IPS DF 6.9 (cell line): ENCODE data around the gene ATP5F1D.

ENCODE experiments used
- DNase-seq: peaks from one replicate; pipeline ENCODE4 v3.0.0-alpha.2; 2013; ENCODE audit warnings: low read depth, low spot score
- H3K27ac ChIP-seq: one replicate; pipeline ENCODE4 v1.5.1; 2013; ENCODE audit warnings: low read length, control low read depth
- H3K27me3 ChIP-seq: 2 replicates; pipeline ENCODE4 v1.6.1; 2013; ENCODE audit warnings: mild to moderate bottlenecking, low read length; ENCODE audit not compliant: control insufficient read depth, insufficient read depth
- H3K36me3 ChIP-seq: 2 replicates; pipeline ENCODE4 v1.6.1; 2013; ENCODE audit warnings: low read length; ENCODE audit not compliant: control insufficient read depth, insufficient read depth
- H3K4me1 ChIP-seq: 2 replicates; pipeline ENCODE4 v1.6.1; 2013; ENCODE audit warnings: low read length; ENCODE audit not compliant: control insufficient read depth, insufficient read depth
- H3K4me3 ChIP-seq: 2 replicates; pipeline ENCODE4 v1.5.1; 2013; ENCODE audit warnings: mild to moderate bottlenecking, low read length
- H3K9me3 ChIP-seq: 2 replicates; pipeline ENCODE4 v1.6.1; 2013; ENCODE audit warnings: low read length, inconsistent platforms; ENCODE audit not compliant: control insufficient read depth, insufficient read depth
- WGBS: extraction: QIAGEN DNeasy Blood & Tissue Kit; methylation state at CpG from one replicate; pipeline ENCODE4 v1.1.7; 2013; ENCODE audit warnings: mixed read lengths, missing lambda C conversion rate; ENCODE audit not compliant: insufficient read length, insufficient coverage; 5-methylcytosine and 5-hydroxymethylcytosine counted together

Gene ATP5F1D

GRCh38 chr19:1267477-1268225, 26.1 kb downstream of the ATP5F1D start:
- peaks cover 17% of the 10 kb centered on the region for H3K4me1 ChIP-seq
- no peak for DNase-seq
- peak overlapping the region; percentile 51; the same call in 1 of the 2 replicates for H3K4me3 ChIP-seq
- no CpG with 5 or more reads among the region's 35 CpGs for WGBS
- no peaks in the 10 kb centered on the region for H3K27me3 ChIP-seq
- no peak overlapping the region for H3K27ac ChIP-seq
- peaks cover 17% of the 10 kb centered on the region for H3K36me3 ChIP-seq
- no peaks in the 10 kb centered on the region for H3K9me3 ChIP-seq

- no peak overlapping the region for H3K27ac ChIP-seq
- no peaks in the 10 kb centered on the region for H3K9me3 ChIP-seq
- peaks cover 14% of the 10 kb centered on the region for H3K4me1 ChIP-seq
- H3K27me3 ChIP-seq = no peaks in the 10 kb centered on the region
- peaks cover 25% of the 10 kb centered on the region for H3K36me3 ChIP-seq
- DNase-seq = no peak
- WGBS = 100% methylated on average over 5 of the region's 40 CpGs
- no peak overlapping the region for H3K4me3 ChIP-seq
Measured at GRCh38 chr19:1268226-1269064, 26.9 kb downstream of the ATP5F1D start.

DNA sequence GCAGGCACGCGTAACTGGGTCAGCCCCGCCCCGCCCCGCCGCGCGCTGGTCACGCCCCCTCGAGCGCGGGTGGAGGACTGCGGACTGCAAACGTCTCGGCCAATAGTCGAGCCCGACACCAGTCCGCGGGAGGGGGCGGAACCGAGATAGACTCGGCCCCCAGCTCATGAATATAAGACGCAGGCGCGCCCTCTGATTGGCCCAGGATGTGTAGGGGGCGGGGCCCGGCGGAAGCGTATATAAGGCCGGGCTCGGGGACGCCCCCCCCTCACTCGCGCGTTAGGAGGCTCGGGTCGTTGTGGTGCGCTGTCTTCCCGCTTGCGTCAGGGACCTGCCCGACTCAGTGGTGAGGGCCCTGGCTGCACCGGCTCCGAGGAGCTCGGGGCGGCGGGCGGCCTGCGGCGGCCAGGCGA, 27.5 kb downstream of the ATP5F1D start, which contains the start of gene CIRBP:
CIRBP (plus strand) TSS at position 268 of the 413 bp plus-strand sequence. CDS start 1,602 bp downstream, outside the sequence.
- no CpG with 5 or more reads among the region's 50 CpGs for WGBS
- no peak within 1 kb of the TSS for H3K27ac ChIP-seq
- peak within 1 kb of the TSS; percentile 79 for H3K4me3 ChIP-seq
- H3K36me3 ChIP-seq = peaks cover 32% of the 10 kb centered on the region
- H3K27me3 ChIP-seq = no peaks in the 10 kb centered on the region
- no peaks in the 10 kb centered on the region for H3K9me3 ChIP-seq
- H3K4me1 ChIP-seq = peaks cover 14% of the 10 kb centered on the region
- DNase-seq = no peak

- Histone ChIP-seq H3K4me3 (peak overlapping the region; percentile 79), H3K4me1 (peaks cover 14% of the 10 kb centered on the region), H3K27me3 (no peaks in the 10 kb centered on the region), H3K9me3 (no peaks in the 10 kb centered on the region), H3K36me3 (peaks cover 37% of the 10 kb centered on the region), H3K27ac (no peak overlapping the region)
- no CpG with 5 or more reads among the region's 64 CpGs for WGBS
- no peak for DNase-seq
Measured at GRCh38 chr19:1269478-1270212, 28.1 kb downstream of the ATP5F1D start.

DNA sequence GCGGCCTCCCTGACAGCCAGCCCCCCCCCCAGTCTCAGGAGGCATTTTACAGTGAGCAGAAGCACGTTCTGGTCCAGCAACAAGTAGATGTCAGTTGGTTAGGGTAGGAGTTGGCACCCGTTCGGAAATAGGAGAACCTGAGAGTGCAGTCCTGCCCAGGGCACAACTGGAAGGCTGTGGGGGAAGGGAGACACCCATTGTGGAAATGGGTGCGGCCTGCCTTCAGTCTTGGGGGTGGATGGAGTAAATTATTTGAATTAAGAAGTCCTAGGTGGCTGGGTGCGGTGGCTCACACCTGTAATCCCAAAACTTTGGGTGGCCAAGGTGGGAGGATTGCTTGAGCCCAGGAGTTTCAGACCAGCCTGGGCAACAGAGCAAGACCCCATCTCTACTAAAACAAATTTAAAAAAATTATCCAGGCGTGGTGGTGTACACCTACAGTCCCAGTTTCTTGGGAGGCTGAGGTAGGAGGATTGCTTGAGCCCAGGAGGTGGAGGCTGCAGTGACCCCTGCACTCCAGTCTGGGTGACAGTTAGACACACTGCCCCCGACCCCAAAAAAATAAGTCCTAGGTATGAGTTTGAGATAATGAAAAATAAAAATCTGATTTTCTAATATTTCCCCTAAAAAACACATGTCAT, 28.8 kb downstream of the ATP5F1D start:
- DNase-seq = no peak
- Histone ChIP-seq H3K4me1 (peaks cover 10% of the 10 kb centered on the region; the same call in 1 of the 2 replicates), H3K9me3 (no peaks in the 10 kb centered on the region), H3K27me3 (no peaks in the 10 kb centered on the region), H3K36me3 (peaks cover 40% of the 10 kb centered on the region), H3K27ac (no peak overlapping the region), H3K4me3 (peak overlapping the region; percentile 79; the same call in 1 of the 2 replicates)
- no CpG with 5 or more reads among the region's 8 CpGs for WGBS

DNA sequence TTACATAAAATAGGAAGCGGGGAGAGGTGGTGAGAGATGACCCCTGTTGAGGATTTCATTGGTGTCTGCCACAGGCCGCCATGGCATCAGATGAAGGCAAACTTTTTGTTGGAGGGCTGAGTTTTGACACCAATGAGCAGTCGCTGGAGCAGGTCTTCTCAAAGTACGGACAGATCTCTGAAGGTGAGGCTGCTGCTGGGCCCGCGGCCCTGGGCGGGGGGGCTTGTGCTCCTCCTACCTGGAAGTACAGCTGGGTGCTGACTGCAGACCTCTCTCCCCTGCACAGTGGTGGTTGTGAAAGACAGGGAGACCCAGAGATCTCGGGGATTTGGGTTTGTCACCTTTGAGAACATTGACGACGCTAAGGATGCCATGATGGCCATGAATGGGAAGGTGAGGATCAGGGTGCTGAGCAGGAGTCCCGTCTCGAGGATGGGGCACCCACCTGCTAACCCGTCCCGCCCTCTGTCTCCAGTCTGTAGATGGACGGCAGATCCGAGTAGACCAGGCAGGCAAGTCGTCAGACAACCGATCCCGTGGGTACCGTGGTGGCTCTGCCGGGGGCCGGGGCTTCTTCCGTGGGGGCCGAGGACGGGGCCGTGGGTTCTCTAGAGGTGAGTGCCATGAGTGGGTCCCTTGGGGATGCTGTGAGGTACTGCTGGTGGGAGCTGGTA, 29.4 kb downstream of the ATP5F1D start:
- Histone ChIP-seq H3K9me3 (no peaks in the 10 kb centered on the region), H3K27ac (no peak overlapping the region), H3K27me3 (no peaks in the 10 kb centered on the region), H3K4me3 (no peak overlapping the region), H3K36me3 (peaks cover 40% of the 10 kb centered on the region), H3K4me1 (peaks cover 7% of the 10 kb centered on the region; the same call in 1 of the 2 replicates)
- WGBS = no CpG with 5 or more reads among the region's 26 CpGs
- DNase-seq = no peak

DNA sequence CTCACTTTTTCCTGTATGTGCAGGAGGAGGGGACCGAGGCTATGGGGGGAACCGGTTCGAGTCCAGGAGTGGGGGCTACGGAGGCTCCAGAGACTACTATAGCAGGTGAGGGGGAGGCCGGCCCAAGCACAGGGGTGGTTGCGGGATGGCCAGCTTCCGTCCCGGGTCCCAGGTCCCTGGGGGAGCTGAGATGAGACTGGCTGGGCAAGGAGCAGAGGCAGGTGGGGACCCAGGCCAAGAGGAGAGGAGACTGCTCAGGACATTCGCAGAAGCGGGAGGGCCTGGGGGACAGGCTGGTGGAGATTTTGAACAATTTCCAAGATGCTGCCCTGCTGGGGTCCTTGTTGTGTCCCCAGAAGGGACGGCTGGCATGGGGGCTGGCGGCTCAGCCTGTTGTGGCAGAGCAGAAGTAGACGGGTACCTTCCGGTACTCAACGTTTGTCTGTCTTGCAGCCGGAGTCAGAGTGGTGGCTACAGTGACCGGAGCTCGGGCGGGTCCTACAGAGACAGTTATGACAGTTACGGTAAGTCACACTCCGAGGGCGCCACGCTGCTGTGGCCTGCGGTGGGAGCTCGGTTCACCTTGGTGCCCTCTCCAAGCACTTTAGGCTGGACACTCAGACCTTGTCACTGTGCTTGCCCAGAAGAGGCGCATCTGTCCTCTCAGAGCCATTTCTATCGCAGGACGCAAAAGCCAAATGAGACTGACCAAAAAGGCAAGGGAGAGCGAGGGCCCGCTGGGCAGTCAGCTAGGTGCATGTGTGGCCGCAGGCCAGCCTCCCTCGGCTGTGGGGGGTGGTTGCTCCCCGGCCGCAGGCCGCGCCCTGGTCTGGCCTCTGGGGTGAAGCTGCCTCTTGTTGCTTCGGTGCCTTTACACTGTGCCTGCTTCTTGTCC, 30.2 kb downstream of the ATP5F1D start:
- H3K36me3 ChIP-seq = peaks cover 40% of the 10 kb centered on the region
- peaks cover 6% of the 10 kb centered on the region; the same call in 1 of the 2 replicates for H3K4me1 ChIP-seq
- DNase-seq = no peak
- H3K27me3 ChIP-seq = no peaks in the 10 kb centered on the region
- no peak overlapping the region for H3K27ac ChIP-seq
- H3K9me3 ChIP-seq = no peaks in the 10 kb centered on the region
- WGBS = no CpG with 5 or more reads among the region's 37 CpGs
- H3K4me3 ChIP-seq = no peak overlapping the region

GRCh38 chr19:1272423-1273262, 31.1 kb downstream of the ATP5F1D start:
- H3K4me3 ChIP-seq = no peak overlapping the region
- H3K4me1 ChIP-seq = peaks cover 4% of the 10 kb centered on the region; the same call in 1 of the 2 replicates
- DNase-seq = no peak
- H3K27ac ChIP-seq = no peak overlapping the region
- H3K9me3 ChIP-seq = no peaks in the 10 kb centered on the region
- no peaks in the 10 kb centered on the region for H3K27me3 ChIP-seq
- 100% methylated on average over 3 of the region's 33 CpGs for WGBS
- H3K36me3 ChIP-seq = peaks cover 40% of the 10 kb centered on the region
